Osteocyte (in vitro differentiated cells): Measurements from ENCODE around the gene TMEM217. TPM values are rescaled to one million over a fixed set of nuclear protein-coding genes. Genes with fewer than 3 reads are reported as not detected.

ENCODE experiments used
- DNase-seq: peaks from one replicate; pipeline ENCODE4 v3.0.0; 2021; ENCODE audit warnings: mixed read lengths; ENCODE audit not compliant: unreplicated experiment; ENCODE audit errors: extremely low spot score
- H3K27ac Mint-ChIP-seq: one replicate; pipeline ENCODE4 v1.8.0; 2021; ENCODE audit warnings: mild to moderate bottlenecking, mixed read lengths; ENCODE audit not compliant: unreplicated experiment
- H3K27me3 Mint-ChIP-seq: one replicate; pipeline ENCODE4 v1.8.0; 2021; ENCODE audit warnings: mixed read lengths; ENCODE audit not compliant: unreplicated experiment
- H3K36me3 Mint-ChIP-seq: one replicate; pipeline ENCODE4 v1.8.0; 2021; ENCODE audit warnings: mixed read lengths; ENCODE audit not compliant: unreplicated experiment
- H3K4me1 Mint-ChIP-seq: one replicate; pipeline ENCODE4 v1.8.0; 2021; ENCODE audit warnings: mixed read lengths; ENCODE audit not compliant: unreplicated experiment
- H3K4me3 Mint-ChIP-seq: one replicate; pipeline ENCODE4 v1.8.0; 2021; ENCODE audit warnings: mild to moderate bottlenecking, moderate library complexity, mixed read lengths; ENCODE audit not compliant: unreplicated experiment
- H3K9me3 Mint-ChIP-seq: one replicate; pipeline ENCODE4 v1.8.0; 2021; ENCODE audit warnings: mixed read lengths; ENCODE audit not compliant: unreplicated experiment
- CTCF ChIP-seq: fragments of 200-600 bp; sonication (generic); IDR thresholded peaks from 2 replicates; pipeline ENCODE4 v1.5.0; 2021; ENCODE audit warnings: antibody characterized with exemption, mild to moderate bottlenecking, moderate library complexity
- total RNA-seq: library from RNA; stranded (reverse); gene quantifications from 2 replicates; pipeline ENCODE4 v1.2.1, GENCODE V29; 2021

The TMEM217 gene
- total RNA-seq, 1 donor from 2014 or later: 3.5 TPM

- no peak for DNase-seq
- no peaks in the 10 kb centered on the region for H3K36me3 Mint-ChIP-seq
- no peak overlapping the region for H3K27ac Mint-ChIP-seq
- peaks cover 11% of the 10 kb centered on the region for H3K4me1 Mint-ChIP-seq
- no peak overlapping the region for H3K4me3 Mint-ChIP-seq
- no peaks in the 10 kb centered on the region for H3K27me3 Mint-ChIP-seq
- H3K9me3 Mint-ChIP-seq: no peaks in the 10 kb centered on the region
- no peak for TF ChIP-seq CTCF
These were observed 39.9 kb downstream of the TMEM217 start for GRCh38 chr6:37218061-37218460.

GRCh38 chr6:37212268-37212667, 45.7 kb downstream of the TMEM217 start:
- DNase-seq: no peak
- Mint-ChIP-seq H3K9me3 (no peaks in the 10 kb centered on the region), H3K27ac (no peak overlapping the region), H3K36me3 (no peaks in the 10 kb centered on the region), H3K27me3 (no peaks in the 10 kb centered on the region), H3K4me3 (no peak overlapping the region), H3K4me1 (no peaks in the 10 kb centered on the region)
- TF ChIP-seq CTCF: no peak

GRCh38 chr6:37210313-37210968, 47.5 kb downstream of the TMEM217 start:
- no peak overlapping the region for H3K27ac Mint-ChIP-seq
- peak; percentile 90 for DNase-seq
- H3K4me3 Mint-ChIP-seq: no peak overlapping the region
- H3K4me1 Mint-ChIP-seq: no peaks in the 10 kb centered on the region
- no peaks in the 10 kb centered on the region for H3K36me3 Mint-ChIP-seq
- no peaks in the 10 kb centered on the region for H3K27me3 Mint-ChIP-seq
- H3K9me3 Mint-ChIP-seq: no peaks in the 10 kb centered on the region
- TF ChIP-seq CTCF: peak; percentile 91

GRCh38 chr6:37209461-37210205, 48.3 kb downstream of the TMEM217 start:
- TF ChIP-seq CTCF: no peak
- H3K27ac Mint-ChIP-seq: no peak overlapping the region
- no peaks in the 10 kb centered on the region for H3K36me3 Mint-ChIP-seq
- no peak for DNase-seq
- no peaks in the 10 kb centered on the region for H3K27me3 Mint-ChIP-seq
- H3K9me3 Mint-ChIP-seq: no peaks in the 10 kb centered on the region
- no peak overlapping the region for H3K4me3 Mint-ChIP-seq
- H3K4me1 Mint-ChIP-seq: no peaks in the 10 kb centered on the region

GRCh38 chr6:37208793-37209192, 49.2 kb downstream of the TMEM217 start:
- Mint-ChIP-seq H3K9me3 (no peaks in the 10 kb centered on the region), H3K27me3 (no peaks in the 10 kb centered on the region), H3K27ac (no peak overlapping the region), H3K4me1 (no peaks in the 10 kb centered on the region), H3K36me3 (no peaks in the 10 kb centered on the region), H3K4me3 (no peak overlapping the region)
- no peak for TF ChIP-seq CTCF
- DNase-seq: no peak
